ENCODE data around the gene POFUT2.
A peak's percentile ranks its signal among the peaks of the same experiment; 100 is the strongest.

Gene POFUT2

DNA sequence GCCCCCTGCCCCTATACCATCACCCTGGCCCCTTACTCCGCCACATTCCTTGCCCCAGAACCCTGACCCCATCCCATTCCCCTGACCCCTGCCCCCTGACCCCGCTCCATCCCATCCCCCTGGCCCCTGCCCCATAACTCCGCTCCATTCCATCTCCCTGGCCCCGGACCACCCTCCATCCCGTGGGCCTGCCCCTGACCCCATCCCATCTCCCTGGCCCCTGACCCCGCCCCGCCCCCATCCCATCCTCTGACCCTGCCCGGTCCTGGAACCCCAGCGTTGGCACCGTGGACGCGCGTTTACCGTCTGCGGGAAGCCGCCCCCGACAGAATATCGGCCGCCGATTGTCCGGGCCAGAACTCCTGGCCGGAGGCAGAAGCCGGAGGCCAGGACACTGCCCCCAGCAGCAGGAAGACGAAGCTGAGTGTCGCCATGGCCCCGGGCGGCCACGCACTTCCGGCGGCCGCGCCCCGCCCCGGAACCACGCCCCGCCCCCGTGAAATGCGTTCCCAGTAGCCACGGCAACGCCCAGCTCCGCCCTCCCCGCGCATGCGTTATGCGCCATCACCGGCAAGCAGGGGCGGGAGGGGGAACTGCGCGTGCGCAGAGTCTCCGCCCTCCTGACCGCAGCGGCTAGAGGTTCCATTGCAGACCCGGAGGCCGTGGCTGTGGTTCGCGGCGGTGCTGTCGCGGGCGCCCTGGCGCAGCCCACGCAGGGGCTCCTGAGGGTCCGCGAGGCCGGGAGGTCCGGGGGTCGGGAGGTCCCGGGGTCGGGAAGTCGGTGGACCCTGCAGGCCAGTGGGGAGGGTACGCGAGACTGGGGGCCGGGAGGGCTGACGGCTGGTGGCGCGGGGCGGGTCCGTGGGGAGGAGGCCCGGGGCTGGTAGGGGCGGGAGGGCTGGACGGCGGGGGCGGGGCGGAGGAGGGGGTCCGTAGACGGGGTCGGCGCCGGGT, at the start of gene POFUT2:
TSS of gene POFUT2 (minus strand) at position 458 of the 954 bp plus-strand sequence. CDS start at position 434, 24 bp downstream.
- FAIRE-seq: peak; percentile 88
- peak; percentile 100 for DNase-seq (ENCODE audit: insufficient read length, low spot score)

DNA sequence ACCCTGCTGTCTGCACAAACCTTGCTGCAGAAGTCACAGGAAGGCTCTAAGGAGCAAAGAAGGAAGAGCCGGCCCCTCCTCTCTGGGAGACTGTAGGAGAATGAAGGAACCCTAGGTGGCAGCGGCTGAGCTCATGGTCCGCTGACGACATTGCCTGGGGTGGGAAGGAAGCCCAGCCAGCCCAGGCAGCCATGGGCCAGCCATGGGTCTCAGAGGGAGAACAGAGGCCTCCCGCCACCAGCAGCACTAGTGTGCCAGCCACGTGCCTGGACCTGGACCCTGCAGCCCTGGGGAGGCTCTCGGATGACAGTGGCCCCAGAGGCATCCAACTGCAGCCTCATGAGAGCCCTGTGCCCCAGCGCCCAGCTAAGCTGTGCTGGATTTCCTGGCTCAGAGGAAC, 49.2 kb upstream of the POFUT2 start:
- FAIRE-seq: no peak
- DNase-seq (ENCODE audit: insufficient read length, low spot score): no peak

- no peak for FAIRE-seq
- DNase-seq (ENCODE audit: insufficient read length, low spot score): no peak
Observed at GRCh38 chr21:45336535-45336810, 48.8 kb upstream of the POFUT2 start.

- DNase-seq (ENCODE audit: insufficient read length, low spot score): no peak
- FAIRE-seq: no peak
Observed at GRCh38 chr21:45335761-45336534, 48.3 kb upstream of the POFUT2 start.

- FAIRE-seq: no peak
- DNase-seq (ENCODE audit: insufficient read length, low spot score): no peak
Observed at GRCh38 chr21:45335151-45335760, 47.6 kb upstream of the POFUT2 start.

GRCh38 chr21:45334591-45335081, 46.9 kb upstream of the POFUT2 start:
- no peak for FAIRE-seq
- no peak for DNase-seq (ENCODE audit: insufficient read length, low spot score)

- FAIRE-seq: no peak
- no peak for DNase-seq (ENCODE audit: insufficient read length, low spot score)
Observed at GRCh38 chr21:45334134-45334533, 46.4 kb upstream of the POFUT2 start.

DNA sequence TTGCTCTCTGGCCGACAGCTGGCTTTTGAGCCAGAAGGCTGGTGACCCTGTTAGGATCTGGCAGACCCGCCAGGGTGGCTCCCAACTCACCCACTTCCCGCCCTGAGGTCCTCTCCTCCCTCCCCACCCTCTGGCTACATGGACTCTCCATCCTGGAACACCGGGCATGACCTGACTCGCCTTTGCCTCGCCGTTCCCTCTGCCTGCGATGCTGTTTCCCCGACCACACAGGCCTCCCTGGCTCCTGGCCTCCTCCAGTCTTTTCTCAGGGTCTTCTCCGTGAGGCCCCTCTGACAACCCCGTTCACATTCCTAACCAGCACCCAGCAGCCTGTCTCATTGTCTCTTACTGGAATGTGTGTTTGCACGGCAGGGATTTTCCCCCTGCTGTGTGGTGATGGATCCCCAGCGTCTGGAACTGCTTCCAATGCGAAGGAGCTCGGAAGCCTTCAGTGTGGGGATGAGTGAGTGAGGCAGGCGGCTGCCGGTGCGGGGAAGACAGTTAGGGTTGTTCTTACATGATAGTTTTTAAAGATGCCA, 46.0 kb upstream of the POFUT2 start:
- no peak for DNase-seq (ENCODE audit: insufficient read length, low spot score)
- no peak for FAIRE-seq

- FAIRE-seq (no peak), DNase-seq (ENCODE audit: insufficient read length, low spot score) (no peak)
Observed at GRCh38 chr21:45332981-45333582, 45.4 kb upstream of the POFUT2 start.

GRCh38 chr21:45332415-45332814, 44.7 kb upstream of the POFUT2 start:
- FAIRE-seq (no peak), DNase-seq (ENCODE audit: insufficient read length, low spot score) (no peak)

GRCh38 chr21:45331531-45332147, 43.9 kb upstream of the POFUT2 start:
- DNase-seq (ENCODE audit: insufficient read length, low spot score) (no peak), FAIRE-seq (no peak)

DNA sequence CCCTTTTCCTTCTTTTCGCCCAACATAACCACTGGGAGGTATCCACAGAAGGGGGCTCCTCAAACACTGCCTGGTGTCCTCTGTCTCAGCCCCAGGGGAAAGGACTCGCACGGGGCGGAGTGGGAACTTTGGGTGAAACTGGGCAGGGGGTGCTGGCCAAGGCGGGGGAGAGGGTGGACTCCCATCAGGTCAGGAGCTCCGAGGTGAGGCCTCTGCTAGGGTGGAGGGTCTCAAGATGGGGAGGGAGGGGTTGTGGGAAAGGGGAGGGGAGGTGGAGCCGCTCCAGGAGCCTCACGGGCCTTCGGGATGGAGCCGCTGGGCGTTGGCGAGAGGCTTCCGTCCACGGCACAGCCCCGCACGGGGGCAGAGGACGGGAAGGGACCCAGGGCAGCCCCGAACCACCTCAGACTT, 43.2 kb upstream of the POFUT2 start:
- FAIRE-seq (no peak), DNase-seq (ENCODE audit: insufficient read length, low spot score) (no peak)

DNA sequence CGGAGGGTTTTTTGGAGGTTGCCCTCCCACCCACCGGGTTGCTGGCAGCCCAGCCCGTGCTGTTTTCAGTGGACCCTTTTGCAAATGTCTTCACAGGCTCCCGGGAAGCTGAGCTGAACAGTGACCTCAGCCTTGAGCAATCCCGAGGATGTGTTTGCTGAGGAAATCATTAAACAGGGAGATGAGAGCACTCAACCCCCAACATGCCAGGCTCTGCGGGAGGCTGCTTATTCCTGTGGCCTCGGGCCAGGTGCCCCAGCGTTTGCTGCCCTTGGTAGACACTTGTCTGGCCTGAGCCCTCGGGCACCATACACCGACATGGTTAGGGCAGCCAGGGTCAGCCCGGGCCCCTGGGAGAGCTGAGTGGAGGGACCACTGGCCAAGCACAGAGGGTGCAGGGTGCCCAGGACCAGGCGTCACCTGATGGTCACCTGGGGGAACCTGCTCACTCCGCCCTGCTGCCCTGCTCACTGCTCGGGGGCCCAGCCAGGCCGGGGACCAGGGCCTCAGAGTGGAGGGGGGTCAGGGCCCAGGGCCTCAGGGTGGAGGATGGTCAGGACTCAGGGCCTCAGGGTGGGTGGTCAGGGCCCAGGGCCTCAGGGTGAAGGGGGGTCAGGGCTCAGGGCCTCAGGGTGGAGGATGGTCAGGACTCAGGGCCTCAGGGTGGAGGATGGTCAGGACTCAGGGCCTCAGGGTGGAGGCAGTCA, 42.5 kb upstream of the POFUT2 start:
- DNase-seq (ENCODE audit: insufficient read length, low spot score) (no peak), FAIRE-seq (no peak)

- no peak for FAIRE-seq
Observed at GRCh38 chr21:45329261-45330074, 41.8 kb upstream of the POFUT2 start.

GRCh38 chr21:45328198-45329091, 40.8 kb upstream of the POFUT2 start:
- DNase-seq (ENCODE audit: insufficient read length, low spot score) (no peak), FAIRE-seq (no peak)

More at GRCh38 chr21:45329261-45330074, 41.8 kb upstream of the POFUT2 start:
- DNase-seq (ENCODE audit: insufficient read length, low spot score): no peak

- no peak for FAIRE-seq
- DNase-seq (ENCODE audit: insufficient read length, low spot score): no peak
Observed at GRCh38 chr21:45327441-45328197, 39.9 kb upstream of the POFUT2 start.

DNA sequence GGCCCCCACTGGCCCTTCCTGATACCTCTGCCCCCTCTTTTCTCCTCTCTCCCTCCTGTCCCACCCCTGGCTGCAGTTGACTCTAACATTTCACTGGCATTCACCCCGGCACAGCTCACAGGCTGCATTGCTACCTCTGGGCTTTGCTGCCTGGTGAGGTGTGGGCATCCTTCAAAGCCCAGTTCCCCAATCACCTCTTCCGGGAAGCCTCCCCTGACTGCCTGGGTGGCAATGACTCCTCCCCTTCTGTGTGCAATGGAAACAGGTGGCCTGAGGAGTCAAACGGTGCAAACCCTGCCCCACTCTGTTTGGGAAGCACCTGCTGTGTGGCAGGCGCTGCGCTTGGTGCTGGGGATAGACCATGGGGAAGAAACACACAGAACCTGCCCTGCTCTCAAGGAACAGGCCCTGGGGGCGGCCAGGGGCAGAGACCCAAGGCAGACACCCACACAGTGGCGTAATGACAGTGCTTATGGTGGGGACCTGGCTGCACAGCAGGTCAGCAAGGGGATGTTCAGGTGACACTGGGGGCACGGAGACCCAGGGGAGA, 39.3 kb upstream of the POFUT2 start:
- no peak for DNase-seq (ENCODE audit: insufficient read length, low spot score)
- FAIRE-seq: no peak
